Effector CD8-positive, alpha-beta T cell (primary cell): ENCODE measurements around the gene KMT5B.

ENCODE experiments used
- DNase-seq: peaks from one replicate; lab custom pipeline; 2025; lab: John Stamatoyannopoulos, UW

Gene KMT5B

DNA sequence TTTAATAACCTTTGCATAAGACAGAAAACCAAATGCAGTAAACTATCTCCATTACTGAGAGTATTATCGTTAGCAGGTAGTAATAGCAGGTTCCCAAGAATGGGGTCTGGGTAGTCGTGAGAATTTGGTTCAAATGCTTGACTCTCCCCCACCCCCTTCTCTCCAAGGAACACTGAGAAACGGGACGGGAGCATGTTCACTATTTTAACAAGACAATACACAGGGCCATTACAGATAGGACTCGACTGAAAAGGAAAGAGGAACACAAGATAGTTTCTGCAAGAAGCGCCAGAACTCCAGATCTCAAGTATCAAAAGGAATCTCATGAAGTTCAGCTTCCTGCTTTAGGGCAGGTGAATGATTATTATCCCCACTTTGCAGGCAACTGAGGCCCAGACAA is 27.0 kb downstream of the KMT5B start:
- DNase-seq: no peak

- no peak for DNase-seq
Measured at GRCh38 chr11:68181719-68182451, 31.2 kb downstream of the KMT5B start.

DNA sequence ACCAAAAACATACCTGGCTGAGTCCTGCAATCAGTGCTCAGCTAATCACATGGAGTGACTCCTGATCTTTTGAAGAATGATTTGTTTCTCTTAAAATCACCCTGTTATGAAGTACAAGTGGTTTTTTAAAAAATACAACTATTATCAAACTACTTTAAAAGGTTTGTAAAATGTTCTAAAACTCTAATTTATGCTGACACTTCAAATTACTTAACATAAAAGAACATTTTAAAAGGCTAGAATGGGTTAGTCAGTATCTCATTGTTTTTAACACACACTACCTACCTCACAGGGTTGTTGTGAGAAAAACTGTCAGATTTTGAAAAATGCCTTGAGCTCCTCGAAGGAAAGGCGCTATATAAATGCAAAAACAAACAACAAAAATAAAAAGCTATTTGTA is 33.2 kb downstream of the KMT5B start:
- DNase-seq: no peak

GRCh38 chr11:68177877-68178276 is 35.2 kb downstream of the KMT5B start:
- no peak for DNase-seq

DNA sequence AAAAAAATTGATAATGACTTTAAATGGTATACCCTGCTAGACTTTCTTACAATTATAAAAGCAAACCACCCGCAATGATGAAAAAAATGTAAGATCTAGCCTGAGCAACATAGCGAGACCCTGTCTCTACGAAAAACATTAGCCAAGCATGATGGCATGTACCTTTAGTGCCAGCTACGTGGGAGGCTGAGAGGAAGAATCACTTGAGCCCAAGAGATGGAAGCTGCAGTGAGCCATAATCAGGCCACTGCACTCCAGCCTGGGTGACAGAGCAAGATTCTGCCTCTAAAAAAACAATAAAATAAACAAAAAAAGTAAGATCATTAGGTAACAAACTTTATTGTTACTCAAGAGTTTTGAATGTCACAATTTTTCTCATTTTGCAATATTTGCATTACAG is 39.2 kb downstream of the KMT5B start:
- DNase-seq: no peak

- DNase-seq: no peak
Measured at GRCh38 chr11:68169442-68169841, 43.7 kb downstream of the KMT5B start.

GRCh38 chr11:68168694-68169093 is 44.4 kb downstream of the KMT5B start:
- no peak for DNase-seq

- no peak for DNase-seq
Measured at GRCh38 chr11:68167474-68167873, 45.6 kb downstream of the KMT5B start.

DNA sequence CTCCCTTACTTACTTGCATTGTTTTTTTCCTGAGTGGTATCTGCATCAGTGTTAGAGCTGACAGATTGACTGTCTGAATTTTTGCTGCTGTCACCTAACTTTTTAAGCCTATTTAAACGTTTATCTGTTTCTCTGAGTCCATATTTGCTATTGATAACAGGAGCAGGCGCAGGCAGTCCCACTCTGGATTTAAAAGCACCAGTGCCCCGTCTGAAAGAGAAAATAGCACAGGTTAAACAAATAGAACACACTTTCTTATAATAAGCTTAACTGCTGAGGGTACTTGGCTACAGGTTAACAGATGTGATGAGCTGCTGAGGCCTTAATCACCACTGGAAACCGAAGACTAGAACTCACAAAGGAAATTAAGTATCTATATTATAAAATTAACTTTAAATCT is 46.1 kb downstream of the KMT5B start:
- DNase-seq: no peak

GRCh38 chr11:68165601-68166000 is 47.5 kb downstream of the KMT5B start:
- DNase-seq: no peak

- no peak for DNase-seq
Measured at GRCh38 chr11:68164437-68164836, 48.7 kb downstream of the KMT5B start.

DNA sequence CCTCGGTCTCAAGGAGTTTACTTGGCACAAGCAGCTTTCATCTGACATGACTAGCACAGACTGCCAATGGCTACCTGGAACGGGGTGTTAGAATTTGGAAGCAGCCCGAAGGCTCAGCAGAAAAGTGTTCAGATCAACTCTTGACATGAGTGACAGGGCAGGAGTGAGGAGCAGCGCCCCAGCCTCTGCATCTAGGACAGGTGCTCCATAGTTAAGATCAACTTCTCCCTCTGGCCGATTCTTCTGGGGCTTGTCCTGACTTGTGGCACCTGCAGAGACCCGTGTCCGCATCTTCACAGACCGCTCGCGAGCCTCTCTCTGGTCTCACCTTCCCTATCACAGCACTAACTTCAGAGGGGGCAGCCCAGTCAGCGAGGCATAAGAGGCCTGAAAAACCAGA is 49.4 kb downstream of the KMT5B start:
- no peak for DNase-seq

DNA sequence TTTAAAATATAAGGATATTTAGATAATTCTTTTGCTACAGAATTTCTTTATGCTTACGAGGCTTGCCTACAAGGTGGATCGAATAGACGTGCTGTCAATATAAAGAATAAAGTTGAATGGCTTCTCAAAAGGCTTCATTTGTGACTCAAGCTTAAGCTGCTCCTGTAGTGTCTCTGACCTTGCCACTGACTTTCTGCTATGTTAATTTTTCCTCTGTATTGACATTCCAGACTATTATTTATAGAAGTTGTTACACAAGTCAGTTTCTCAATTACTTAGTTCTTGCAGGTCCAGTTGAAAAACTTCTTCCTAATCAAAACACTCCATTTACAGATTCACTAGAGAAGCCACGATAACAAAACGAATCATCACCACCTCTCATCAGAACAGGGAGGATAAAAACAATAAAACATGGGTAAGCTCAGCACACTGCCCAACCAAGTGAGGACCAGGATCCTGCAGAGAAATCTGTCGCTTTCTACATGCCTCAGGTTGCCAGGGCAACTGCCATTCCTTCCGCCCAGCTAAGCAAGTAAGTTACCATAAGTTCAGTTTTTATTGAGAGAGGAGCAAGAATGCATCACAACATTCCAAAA is 52.9 kb downstream of the KMT5B start:
- DNase-seq: no peak

- DNase-seq: no peak
Measured at GRCh38 chr11:68159665-68160064, 53.4 kb downstream of the KMT5B start.

- no peak for DNase-seq
Measured at GRCh38 chr11:68159161-68159560, 53.9 kb downstream of the KMT5B start.

- DNase-seq: no peak
Measured at GRCh38 chr11:68158580-68158979, 54.5 kb downstream of the KMT5B start.

DNA sequence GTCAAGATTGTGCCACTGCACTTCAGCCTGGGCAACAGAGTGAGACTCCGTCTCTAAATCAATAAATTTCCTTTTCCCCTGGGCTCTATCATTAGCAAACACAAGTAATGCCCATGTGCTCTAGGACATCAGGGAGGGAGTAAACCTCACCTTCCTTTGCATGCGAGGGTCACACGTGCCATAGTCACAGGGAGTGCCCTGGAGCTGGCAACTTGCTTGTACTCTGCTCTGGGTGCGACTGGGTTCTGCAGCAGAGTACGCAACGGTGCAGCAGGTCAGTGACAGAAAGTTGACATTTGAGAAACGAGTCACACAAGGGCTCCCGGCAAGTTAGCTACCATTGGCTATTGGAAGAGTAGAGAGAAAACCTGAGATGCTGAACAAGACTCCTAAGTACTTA is 59.4 kb downstream of the KMT5B start:
- no peak for DNase-seq

GRCh38 chr11:68150037-68150436 is 63.1 kb downstream of the KMT5B start:
- DNase-seq: no peak

DNA sequence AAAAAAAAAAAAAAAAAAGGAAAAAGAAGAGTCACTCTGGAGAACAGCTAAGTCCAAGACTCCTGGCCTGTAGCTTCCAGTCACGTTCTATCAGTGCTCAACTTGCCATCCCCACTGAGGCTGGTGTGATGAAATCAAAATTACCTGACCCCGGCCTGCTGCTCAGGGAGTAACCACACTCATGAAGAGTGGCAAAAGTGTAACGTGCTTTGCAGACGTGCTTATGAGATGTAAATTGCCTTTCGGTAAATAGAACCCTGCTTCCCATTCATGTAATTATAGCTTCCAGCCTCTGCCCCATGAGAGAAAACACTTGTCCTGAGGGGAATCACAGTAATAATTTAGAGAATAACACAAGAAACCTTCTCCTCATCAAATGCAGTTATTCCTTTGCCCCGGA is 63.7 kb downstream of the KMT5B start:
- no peak for DNase-seq

DNA sequence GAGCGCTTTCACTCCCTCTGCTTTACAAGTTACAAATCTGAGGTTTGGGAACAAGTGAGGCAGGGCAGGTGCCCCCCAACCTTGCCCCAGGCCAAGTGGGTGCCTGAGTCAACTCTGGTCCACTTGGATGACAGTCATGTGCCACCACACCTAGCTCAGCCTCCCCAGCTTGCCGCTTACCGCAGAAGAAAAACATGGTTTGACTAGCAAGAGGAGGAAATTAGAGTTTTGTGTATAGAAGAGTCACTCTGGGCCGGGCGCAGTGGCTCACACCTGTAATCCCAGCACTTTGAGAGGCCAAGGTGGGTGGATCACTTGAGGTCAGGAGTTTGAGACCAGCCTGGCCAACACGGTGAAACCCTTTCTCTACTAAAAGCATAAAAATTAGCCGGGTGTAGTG is 64.2 kb downstream of the KMT5B start:
- DNase-seq: no peak

GRCh38 chr11:68148071-68148805 is 64.9 kb downstream of the KMT5B start:
- DNase-seq: no peak

GRCh38 chr11:68146704-68147474 is 66.2 kb downstream of the KMT5B start:
- DNase-seq: no peak
